Stimulated activated naive B cell treated with anti-CD40 and anti-IgM and Interleukin-4, amounts not matched to agents 10 μg/mL and 1 μg/mL and 100 μg/mL, for 72 hours (primary cell): ENCODE data around the gene OR2A7.
A peak's percentile ranks its signal among the peaks of the same experiment; 100 is the strongest.
"Not testable (repeated sequence)": the region's sequence is repeated elsewhere in the genome, so short reads cannot be mapped to it uniquely, and the experiment has no call there.

ENCODE experiments used
- ATAC-seq, 2 donors: fragments of 150-1000 bp; cut with Tn5 transposase; replicated peaks; 2 replicates each; pipeline ENCODE4 v1.10.0; 2021; ENCODE audit warnings: moderate library complexity in 1 of 2
- DNase-seq: peaks from one replicate; pipeline ENCODE4 v3.0.0; 2021
- H3K27ac Mint-ChIP-seq: one replicate; pipeline ENCODE4 v1.8.0; 2022; ENCODE audit warnings: mild to moderate bottlenecking, mixed read lengths
- H3K27me3 Mint-ChIP-seq, 2 donors: one replicate each; pipeline ENCODE4 v1.8.0; 2022; ENCODE audit warnings: mixed read lengths in 2 of 2
- H3K36me3 Mint-ChIP-seq, 2 donors: one replicate each; pipeline ENCODE4 v1.8.0; 2022; ENCODE audit warnings: mixed read lengths in 2 of 2, mild to moderate bottlenecking in 1 of 2
- H3K4me1 Mint-ChIP-seq, 2 donors: one replicate each; pipeline ENCODE4 v1.8.0; 2022; ENCODE audit warnings: mixed read lengths in 2 of 2, mild to moderate bottlenecking in 1 of 2
- H3K4me3 Mint-ChIP-seq, 2 donors: one replicate each; pipeline ENCODE4 v1.8.0; 2022; ENCODE audit warnings: mild to moderate bottlenecking in 2 of 2, mixed read lengths in 2 of 2, moderate library complexity in 1 of 2
- H3K9me3 Mint-ChIP-seq, 2 donors: one replicate each; pipeline ENCODE4 v1.8.0; 2022; ENCODE audit warnings: mixed read lengths in 2 of 2, mild to moderate bottlenecking in 1 of 2

The OR2A7 gene, protein sequence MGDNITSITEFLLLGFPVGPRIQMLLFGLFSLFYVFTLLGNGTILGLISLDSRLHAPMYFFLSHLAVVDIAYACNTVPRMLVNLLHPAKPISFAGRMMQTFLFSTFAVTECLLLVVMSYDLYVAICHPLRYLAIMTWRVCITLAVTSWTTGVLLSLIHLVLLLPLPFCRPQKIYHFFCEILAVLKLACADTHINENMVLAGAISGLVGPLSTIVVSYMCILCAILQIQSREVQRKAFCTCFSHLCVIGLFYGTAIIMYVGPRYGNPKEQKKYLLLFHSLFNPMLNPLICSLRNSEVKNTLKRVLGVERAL

GRCh38 chr7:144264692-144265091, at the start of gene OR2A7:
OR2A7 (minus strand) TSS chr7:144264792; CDS start chr7:144259628, 5,164 bp downstream.
- not testable (repeated sequence) for ATAC-seq, H3K4me3 Mint-ChIP-seq, H3K36me3 Mint-ChIP-seq, DNase-seq, H3K27ac Mint-ChIP-seq, H3K4me1 Mint-ChIP-seq, H3K9me3 Mint-ChIP-seq, H3K27me3 Mint-ChIP-seq

GRCh38 chr7:144311872-144312469, 47.4 kb upstream of the OR2A7 start, which contains the start of gene OR2A1:
OR2A1 (plus strand) TSS chr7:144312419; CDS start chr7:144318125, 5,706 bp downstream.
- not testable (repeated sequence) for H3K27ac Mint-ChIP-seq, H3K27me3 Mint-ChIP-seq, H3K9me3 Mint-ChIP-seq, DNase-seq, H3K4me1 Mint-ChIP-seq, H3K4me3 Mint-ChIP-seq, H3K36me3 Mint-ChIP-seq, ATAC-seq

- H3K27ac Mint-ChIP-seq, H3K4me3 Mint-ChIP-seq, H3K9me3 Mint-ChIP-seq, DNase-seq, H3K4me1 Mint-ChIP-seq, ATAC-seq, H3K27me3 Mint-ChIP-seq, H3K36me3 Mint-ChIP-seq: not testable (repeated sequence)
These were observed 46.6 kb upstream of the OR2A7 start for GRCh38 chr7:144311218-144311617.

GRCh38 chr7:144309702-144310101, 45.1 kb upstream of the OR2A7 start:
- not testable (repeated sequence) for H3K36me3 Mint-ChIP-seq, H3K27me3 Mint-ChIP-seq, H3K4me1 Mint-ChIP-seq, DNase-seq, H3K9me3 Mint-ChIP-seq, H3K4me3 Mint-ChIP-seq, H3K27ac Mint-ChIP-seq, ATAC-seq

DNA sequence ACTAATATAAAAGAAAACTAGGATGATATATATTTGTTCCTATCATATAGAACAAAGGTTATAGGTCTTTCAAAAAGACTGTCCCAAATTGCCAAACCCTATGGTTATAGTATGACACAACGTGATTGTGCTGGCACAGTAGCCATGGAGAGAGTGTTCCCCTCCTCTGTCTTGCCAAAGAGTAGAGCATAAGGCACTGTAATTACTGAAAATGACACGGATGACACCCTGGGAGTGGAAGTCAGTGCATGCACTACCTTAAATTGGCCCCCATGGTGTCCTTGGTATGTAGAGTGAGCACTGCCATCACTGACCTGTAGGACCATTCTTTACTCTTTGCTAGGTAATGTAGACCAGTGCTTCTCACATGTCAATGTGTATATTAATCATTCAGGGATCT, 40.6 kb upstream of the OR2A7 start:
- DNase-seq, H3K4me3 Mint-ChIP-seq, H3K36me3 Mint-ChIP-seq, ATAC-seq, H3K4me1 Mint-ChIP-seq, H3K9me3 Mint-ChIP-seq, H3K27me3 Mint-ChIP-seq, H3K27ac Mint-ChIP-seq: not testable (repeated sequence)

GRCh38 chr7:144303607-144304006, 39.0 kb upstream of the OR2A7 start:
- ATAC-seq, H3K27ac Mint-ChIP-seq, H3K9me3 Mint-ChIP-seq, H3K27me3 Mint-ChIP-seq, H3K4me1 Mint-ChIP-seq, H3K4me3 Mint-ChIP-seq, H3K36me3 Mint-ChIP-seq, DNase-seq: not testable (repeated sequence)

DNA sequence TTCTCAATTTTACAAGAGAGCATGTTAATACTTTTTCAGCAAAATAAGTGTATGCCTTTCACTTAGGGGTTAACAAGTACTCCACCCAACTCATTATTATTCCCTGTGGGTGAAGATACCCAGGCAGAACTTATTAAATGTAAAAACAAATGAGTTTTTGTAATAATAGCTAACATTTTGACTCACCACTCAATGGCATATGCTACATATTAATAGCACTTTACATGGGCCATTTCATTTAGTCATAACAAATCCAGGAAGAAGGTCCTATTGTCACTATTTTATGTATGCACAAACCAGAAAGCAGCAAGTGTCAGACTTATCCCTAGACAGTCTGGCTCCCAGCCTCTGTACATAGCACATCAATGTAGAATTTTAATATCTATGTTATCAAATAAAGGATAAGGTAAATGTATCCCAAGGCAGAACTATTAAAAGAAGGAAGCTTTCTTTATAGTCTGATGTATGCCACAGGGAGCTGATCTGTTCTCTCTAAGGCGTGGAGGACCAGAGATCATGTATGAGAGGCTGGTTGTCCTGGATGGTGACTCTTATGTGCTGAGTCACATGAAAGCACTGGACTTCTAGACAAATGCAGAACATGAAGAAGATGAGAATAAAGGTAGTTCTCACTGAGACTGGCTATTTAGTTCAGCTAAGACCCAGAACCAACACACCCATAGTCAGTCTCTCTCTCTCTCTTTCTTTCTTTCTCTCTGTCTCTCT, 38.1 kb upstream of the OR2A7 start:
- H3K27ac Mint-ChIP-seq, H3K36me3 Mint-ChIP-seq, H3K4me1 Mint-ChIP-seq, H3K4me3 Mint-ChIP-seq, H3K27me3 Mint-ChIP-seq, H3K9me3 Mint-ChIP-seq, DNase-seq: not testable (repeated sequence)
- peak; percentile 60 to 66 for ATAC-seq

DNA sequence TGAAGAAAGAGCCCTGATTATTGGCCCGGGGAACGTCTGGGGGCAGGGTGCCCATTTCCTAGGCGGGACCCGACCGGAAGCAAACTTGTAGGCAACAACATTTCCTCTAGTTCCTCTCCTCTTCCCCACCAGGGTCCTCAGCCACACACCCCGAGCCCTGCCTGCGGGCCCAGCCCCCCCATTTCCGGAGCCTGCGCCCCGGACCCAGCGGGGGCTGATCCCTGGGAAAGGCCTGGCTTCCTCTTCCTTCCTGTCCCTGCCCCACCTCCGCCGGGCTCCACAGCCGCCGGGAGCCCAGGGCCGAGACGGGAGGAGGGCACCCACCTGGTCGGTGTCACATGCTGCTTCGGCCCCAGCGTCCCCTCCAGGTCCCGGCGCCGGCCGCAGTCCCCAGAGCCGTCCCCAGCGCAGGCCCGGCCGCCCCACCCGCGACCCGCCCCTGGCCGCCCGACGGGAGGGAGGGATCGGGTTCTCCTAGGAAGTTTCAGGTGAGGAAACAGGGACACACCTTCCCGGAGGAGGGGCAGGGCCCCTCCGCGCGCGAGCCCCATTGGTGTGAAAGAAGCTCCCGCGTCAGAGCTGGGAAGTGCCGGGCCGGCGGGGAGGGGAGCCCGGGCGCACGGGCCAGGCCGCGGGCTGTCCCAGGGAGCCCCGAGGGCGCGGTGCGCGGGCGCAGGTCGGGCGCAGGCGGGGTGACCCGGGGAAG, 29.4 kb upstream of the OR2A7 start:
- not testable (repeated sequence) for H3K4me1 Mint-ChIP-seq, H3K4me3 Mint-ChIP-seq, H3K27ac Mint-ChIP-seq, H3K9me3 Mint-ChIP-seq, DNase-seq, H3K36me3 Mint-ChIP-seq, H3K27me3 Mint-ChIP-seq
- ATAC-seq = peak; percentile 82 to 84

DNA sequence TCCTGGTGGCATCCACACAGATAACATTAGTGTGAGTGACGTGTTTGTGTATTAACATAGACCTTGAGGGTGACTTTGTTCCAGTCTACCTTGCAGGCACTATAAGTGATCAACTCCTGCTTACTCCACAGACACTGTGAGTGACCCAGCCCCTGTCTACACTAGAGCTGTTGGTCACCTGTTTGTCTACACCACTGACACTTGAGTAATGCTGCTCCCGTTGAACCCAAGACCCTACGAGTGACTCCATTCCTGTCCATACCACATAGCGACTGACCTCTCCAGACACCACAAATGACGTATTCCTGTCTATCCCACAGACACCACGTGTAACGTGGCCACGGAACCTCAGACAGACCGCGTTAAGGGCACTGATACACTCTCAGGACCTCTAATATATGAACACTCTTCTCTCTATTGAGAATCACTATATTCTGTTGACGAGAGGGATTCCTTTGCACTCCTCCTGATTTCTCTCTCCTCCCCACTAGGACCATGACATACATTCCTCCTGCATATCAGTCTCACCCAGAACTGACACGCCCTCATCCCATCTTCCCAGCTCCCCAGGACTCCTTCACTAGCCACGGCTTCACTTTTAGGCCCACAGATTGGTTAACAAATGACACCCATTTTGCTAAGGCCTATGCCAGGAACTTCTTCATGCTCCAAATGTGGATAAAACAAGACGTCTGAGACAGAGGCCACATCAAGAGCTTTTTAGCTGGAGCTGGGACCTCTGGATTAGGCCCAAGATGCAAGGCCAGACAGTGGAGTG, 28.0 kb upstream of the OR2A7 start:
- DNase-seq, H3K27ac Mint-ChIP-seq, H3K27me3 Mint-ChIP-seq, H3K36me3 Mint-ChIP-seq, ATAC-seq, H3K9me3 Mint-ChIP-seq, H3K4me1 Mint-ChIP-seq, H3K4me3 Mint-ChIP-seq: not testable (repeated sequence)

DNA sequence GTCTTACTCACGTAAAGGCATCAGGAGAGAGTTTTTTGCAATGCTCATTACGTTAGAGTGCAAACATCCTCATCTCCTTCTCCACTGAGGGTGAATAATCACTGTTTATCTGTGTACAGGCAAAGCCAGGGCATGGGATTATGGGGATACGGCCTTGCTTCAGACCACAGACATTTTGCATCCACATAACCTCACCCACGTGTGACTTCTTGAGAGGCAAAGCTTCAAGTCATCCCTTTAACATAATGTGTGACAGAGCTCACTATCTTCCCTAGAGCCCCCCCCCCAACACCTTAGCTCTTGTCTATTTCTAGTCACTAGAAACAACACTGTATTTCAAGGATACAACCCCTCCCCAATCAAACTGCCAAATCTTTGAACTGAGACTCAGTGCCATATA, 27.0 kb upstream of the OR2A7 start:
- not testable (repeated sequence) for H3K27me3 Mint-ChIP-seq, H3K27ac Mint-ChIP-seq

DNA sequence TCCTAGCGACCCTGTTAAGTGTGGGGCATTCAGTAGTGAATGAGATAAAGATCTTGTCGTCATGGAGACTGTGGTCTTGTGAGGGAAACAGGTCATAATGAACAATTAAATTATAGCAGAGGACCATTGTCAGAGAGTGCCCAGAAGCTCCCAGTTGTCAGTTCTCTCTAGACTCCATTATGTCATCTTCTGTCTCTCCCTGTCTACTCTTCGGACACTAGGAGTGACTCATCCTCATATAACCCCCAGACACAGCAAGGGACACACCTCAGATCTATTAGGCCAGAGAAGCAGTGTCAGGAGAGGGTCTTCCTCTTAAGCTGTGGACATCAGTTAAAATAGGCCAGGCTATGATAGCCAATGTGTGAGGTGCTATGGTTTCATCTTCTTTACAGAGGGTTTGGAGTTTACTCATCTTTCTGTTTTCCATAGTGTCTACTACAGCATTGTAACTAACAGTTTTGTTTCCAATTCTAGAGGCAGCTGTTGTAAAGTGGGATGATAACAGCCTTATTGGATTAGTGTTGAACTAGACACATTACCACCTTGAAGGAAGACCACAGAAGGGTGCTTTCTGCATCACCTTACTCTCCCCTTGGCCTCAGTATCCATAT, 22.7 kb upstream of the OR2A7 start:
- ATAC-seq, H3K27me3 Mint-ChIP-seq, H3K36me3 Mint-ChIP-seq, DNase-seq, H3K4me1 Mint-ChIP-seq, H3K9me3 Mint-ChIP-seq, H3K27ac Mint-ChIP-seq, H3K4me3 Mint-ChIP-seq: not testable (repeated sequence)

More for the DNA sequence above, 27.0 kb upstream of the OR2A7 start:
- not testable (repeated sequence) for ATAC-seq, H3K9me3 Mint-ChIP-seq, H3K36me3 Mint-ChIP-seq, H3K4me1 Mint-ChIP-seq, H3K4me3 Mint-ChIP-seq, DNase-seq

GRCh38 chr7:144283716-144284115, 19.1 kb upstream of the OR2A7 start:
- not testable (repeated sequence) for H3K27me3 Mint-ChIP-seq, ATAC-seq

GRCh38 chr7:144282490-144282889, 17.9 kb upstream of the OR2A7 start:
- not testable (repeated sequence) for H3K27ac Mint-ChIP-seq, ATAC-seq, H3K4me3 Mint-ChIP-seq, H3K27me3 Mint-ChIP-seq, H3K36me3 Mint-ChIP-seq, H3K4me1 Mint-ChIP-seq, H3K9me3 Mint-ChIP-seq, DNase-seq

More at GRCh38 chr7:144283716-144284115, 19.1 kb upstream of the OR2A7 start:
- not testable (repeated sequence) for H3K4me1 Mint-ChIP-seq, H3K27ac Mint-ChIP-seq, DNase-seq, H3K9me3 Mint-ChIP-seq, H3K36me3 Mint-ChIP-seq, H3K4me3 Mint-ChIP-seq
